ENCODE results near the gene MLLT10. TPM values are rescaled to one million over a fixed set of nuclear protein-coding genes. Genes with fewer than 3 reads are reported as not detected.

Gene MLLT10
- total and polyA plus RNA-seq, 12 donors: 8.5 to 41.1 (median 24.6) TPM

DNA sequence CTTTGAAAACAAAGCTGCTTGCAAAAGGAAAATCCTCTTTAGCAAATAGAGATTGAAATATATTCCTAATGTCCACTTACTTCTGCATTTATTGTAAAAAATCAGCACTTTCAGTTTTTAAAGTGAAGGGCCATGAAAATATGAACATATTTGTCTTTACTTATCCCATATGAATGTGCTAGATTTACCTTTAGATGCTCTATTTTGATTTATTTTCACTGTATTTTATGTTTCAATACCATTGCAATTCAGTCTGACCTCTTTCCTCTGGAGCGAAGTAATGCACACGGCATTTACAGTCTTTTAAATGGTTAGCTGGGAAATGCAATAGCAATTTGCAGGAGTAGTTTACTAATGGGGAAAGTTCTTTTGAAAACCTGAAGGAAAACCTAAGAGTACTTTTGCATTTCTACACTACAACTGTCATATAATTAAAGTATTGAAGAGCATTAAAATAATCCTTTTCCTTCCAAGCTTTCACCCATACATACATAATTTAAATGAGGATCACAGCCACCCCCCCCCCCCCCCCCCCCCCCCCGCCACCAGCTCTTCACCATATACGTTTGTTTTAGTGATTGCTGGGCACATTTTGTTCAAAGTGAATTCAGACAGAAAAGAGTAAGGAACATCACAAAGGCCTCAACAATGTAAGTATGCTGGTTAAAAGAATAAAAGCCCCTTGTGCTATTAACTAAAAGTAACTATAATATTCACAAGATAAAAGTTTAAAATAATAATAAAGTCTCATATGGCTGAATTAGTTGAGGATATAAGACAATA is 12.1 kb upstream of the MLLT10 start:
- peak overlapping the region in 2 of 10 donors; percentile 1 to 7 for H3K4me3 ChIP-seq
- H3K36me3 ChIP-seq: no peaks in the 10 kb centered on the region
- peaks cover 0 to 45% (median 0%) of the 10 kb centered on the region in 7 donors for H3K27me3 ChIP-seq
- H3K9me3 ChIP-seq: no peaks in the 10 kb centered on the region
- ATAC-seq: no peak
- intact Hi-C loops (cut with DNase I): no loop called here
- peak overlapping the region in 5 of 10 donors; percentile 80 to 93 (median 81) for H3K27ac ChIP-seq
- TF ChIP-seq, protein P1, sequence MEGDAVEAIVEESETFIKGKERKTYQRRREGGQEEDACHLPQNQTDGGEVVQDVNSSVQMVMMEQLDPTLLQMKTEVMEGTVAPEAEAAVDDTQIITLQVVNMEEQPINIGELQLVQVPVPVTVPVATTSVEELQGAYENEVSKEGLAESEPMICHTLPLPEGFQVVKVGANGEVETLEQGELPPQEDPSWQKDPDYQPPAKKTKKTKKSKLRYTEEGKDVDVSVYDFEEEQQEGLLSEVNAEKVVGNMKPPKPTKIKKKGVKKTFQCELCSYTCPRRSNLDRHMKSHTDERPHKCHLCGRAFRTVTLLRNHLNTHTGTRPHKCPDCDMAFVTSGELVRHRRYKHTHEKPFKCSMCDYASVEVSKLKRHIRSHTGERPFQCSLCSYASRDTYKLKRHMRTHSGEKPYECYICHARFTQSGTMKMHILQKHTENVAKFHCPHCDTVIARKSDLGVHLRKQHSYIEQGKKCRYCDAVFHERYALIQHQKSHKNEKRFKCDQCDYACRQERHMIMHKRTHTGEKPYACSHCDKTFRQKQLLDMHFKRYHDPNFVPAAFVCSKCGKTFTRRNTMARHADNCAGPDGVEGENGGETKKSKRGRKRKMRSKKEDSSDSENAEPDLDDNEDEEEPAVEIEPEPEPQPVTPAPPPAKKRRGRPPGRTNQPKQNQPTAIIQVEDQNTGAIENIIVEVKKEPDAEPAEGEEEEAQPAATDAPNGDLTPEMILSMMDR (IDR thresholded peaks at IDR 0.05): no peak
- peaks cover 0 to 64% (median 26%) of the 10 kb centered on the region in 9 donors for H3K4me1 ChIP-seq
- no peak for DNase-seq
- WGBS, 2 donors: 73 to 76% methylated on average over 4 of the region's 4 CpGs

DNA sequence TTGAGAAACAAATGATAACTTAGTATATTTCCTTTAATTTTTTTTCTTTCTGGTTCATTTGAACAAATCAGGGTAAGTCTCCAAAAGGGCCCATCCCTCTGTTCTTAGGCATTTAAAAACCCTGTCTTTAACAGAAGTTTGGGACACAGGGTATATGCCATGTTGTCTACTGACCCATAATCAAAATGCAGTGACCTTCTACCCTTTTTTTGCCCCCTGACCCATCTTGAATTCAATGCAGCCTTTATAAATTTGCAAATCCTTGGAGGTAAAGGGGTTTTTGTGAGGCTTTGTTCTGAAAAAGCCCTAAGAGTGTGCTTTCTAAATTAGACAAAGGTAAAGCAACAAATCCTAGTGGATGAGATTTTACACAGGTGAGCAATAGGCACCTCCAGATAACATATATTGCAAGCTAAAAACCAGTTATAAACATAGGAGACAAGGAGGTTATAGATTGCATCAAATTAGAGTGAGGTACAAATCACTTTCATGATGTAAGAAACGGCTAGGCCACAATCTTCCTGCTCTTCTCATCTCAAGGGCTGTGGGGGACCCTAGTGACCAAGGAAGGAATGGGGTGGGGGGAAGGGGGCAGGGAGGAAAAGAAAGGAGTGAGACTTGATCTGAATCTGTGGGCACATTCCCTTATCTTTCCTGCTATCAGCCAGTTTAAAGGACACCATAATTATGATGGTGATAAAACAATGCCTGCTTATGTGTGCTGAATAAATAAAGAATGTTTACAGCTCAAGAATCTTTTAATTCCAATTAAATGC is 11.2 kb upstream of the MLLT10 start:
- DNase-seq: no peak
- Histone ChIP-seq H3K4me3 (no peak overlapping the region), H3K4me1 (peaks cover 0 to 62% (median 27%) of the 10 kb centered on the region in 9 donors), H3K27ac (peak overlapping the region in 1 of 10 donors; percentile 98), H3K9me3 (no peaks in the 10 kb centered on the region), H3K36me3 (no peaks in the 10 kb centered on the region), H3K27me3 (peaks cover 0 to 37% (median 0%) of the 10 kb centered on the region in 7 donors)
- TF ChIP-seq, protein P1 (IDR thresholded peaks at IDR 0.05): no peak
- no peak for ATAC-seq
- intact Hi-C loops (cut with DNase I): no loop called here
- 76 to 80% methylated on average over 1 of the region's 1 CpG for WGBS, 2 donors

DNA sequence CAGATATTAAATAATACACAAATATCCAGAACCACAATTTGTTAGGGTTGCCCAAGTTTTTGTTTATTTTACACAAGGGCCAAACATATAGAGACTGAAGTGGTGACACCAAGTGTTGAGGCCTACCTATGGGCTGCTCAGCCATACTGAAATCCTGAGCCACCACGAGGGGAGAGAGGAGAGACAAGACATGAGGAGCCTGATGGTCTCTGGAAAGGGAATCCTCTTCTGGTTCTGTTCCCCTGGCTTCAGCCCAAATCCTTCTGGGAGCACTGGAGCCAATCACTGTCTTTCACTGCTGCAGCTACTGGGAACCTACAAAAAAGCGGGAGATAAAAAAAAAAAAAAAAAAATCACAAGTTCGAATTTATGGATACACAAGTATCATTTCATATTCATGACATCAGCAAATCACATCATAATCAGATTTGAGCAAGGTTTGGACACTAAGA is 10.4 kb upstream of the MLLT10 start:
- Histone ChIP-seq H3K4me1 (peaks cover 0 to 58% (median 26%) of the 10 kb centered on the region in 9 donors), H3K27me3 (peaks cover 0 to 29% (median 0%) of the 10 kb centered on the region in 7 donors), H3K9me3 (no peaks in the 10 kb centered on the region), H3K27ac (peak overlapping the region in 6 of 10 donors; percentile 5 to 99 (median 98)), H3K4me3 (peak overlapping the region in 1 of 10 donors; percentile 82), H3K36me3 (no peaks in the 10 kb centered on the region)
- DNase-seq (no peak), ATAC-seq (no peak)
- intact Hi-C loops (cut with DNase I): no loop called here
- 31 to 44% methylated on average over 3 of the region's 3 CpGs for WGBS, 2 donors
- TF ChIP-seq, protein P1 (IDR thresholded peaks at IDR 0.05): no peak

DNA sequence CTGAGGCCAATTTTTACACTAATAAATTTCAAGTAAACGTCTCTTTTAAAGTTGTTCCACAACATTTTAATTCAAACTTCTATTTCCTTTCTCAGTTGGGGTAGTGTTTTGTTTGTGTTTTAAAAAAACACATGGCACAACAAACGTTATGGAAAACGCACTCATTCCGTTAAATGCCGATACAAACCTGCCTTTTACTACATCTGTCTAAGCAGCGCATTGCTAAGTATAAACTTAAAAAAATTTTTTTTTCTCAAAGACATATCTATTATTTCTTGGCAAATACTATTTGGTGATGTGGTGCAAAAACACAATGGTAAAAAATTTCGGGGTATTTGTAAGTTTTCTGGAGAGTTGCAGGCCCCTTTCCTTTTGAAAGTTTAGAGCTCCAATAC is 9.9 kb upstream of the MLLT10 start:
- TF ChIP-seq, protein P1 (IDR thresholded peaks at IDR 0.05): no peak
- Histone ChIP-seq H3K27ac (peak overlapping the region in 9 of 10 donors; percentile 97 to 99 (median 98)), H3K4me1 (peaks cover 0 to 55% (median 25%) of the 10 kb centered on the region in 9 donors), H3K36me3 (no peaks in the 10 kb centered on the region), H3K27me3 (peaks cover 0 to 24% (median 0%) of the 10 kb centered on the region in 7 donors), H3K4me3 (peak overlapping the region in 8 of 10 donors; percentile 65 to 82 (median 76)), H3K9me3 (no peaks in the 10 kb centered on the region)
- DNase-seq (no peak), ATAC-seq (no peak)
- intact Hi-C loops (cut with DNase I): no loop called here
- 31 to 50% methylated on average over 7 of the region's 7 CpGs for WGBS, 2 donors

All from heart right ventricle (tissue), 16 donors.